Adrenal gland (tissue), 12 donors: ENCODE data around the gene ARHGAP30. TPM values are rescaled to one million over a fixed set of nuclear protein-coding genes. Genes with fewer than 3 reads are reported as not detected.

ENCODE experiments used
- DNase-seq, 7 donors: peaks; one replicate each; pipeline ENCODE4 v3.0.0-alpha.2; 2019 to 2020
- H3K27ac ChIP-seq, 5 donors: fragments of 200-600 bp; sonication (generic) in 4 of 5; 1 replicate in 3 of 5; 2 replicates in 2 of 5; pipeline versions ENCODE4 v1.5.1 to v1.8.0; 2016 to 2020; ENCODE audit warnings: mild to moderate bottlenecking in 1 of 5
- H3K27me3 ChIP-seq: fragments of 200-600 bp; 2 replicates; pipeline ENCODE4 v1.8.0; 2021
- H3K36me3 ChIP-seq, 2 donors: fragments of 200-600 bp; replicated peaks in 1 of 2; 1 replicate in 1 of 2; 2 replicates in 1 of 2; pipeline versions ENCODE4 v1.5.1 to v1.8.0; 2018 to 2022
- H3K4me1 ChIP-seq, 2 donors: fragments of 200-600 bp; replicated peaks in 1 of 2; 1 replicate in 1 of 2; 2 replicates in 1 of 2; pipeline versions ENCODE4 v1.5.1 to v1.8.0; 2018 to 2021
- H3K4me3 ChIP-seq, 4 donors: fragments of 200-600 bp; sonication (generic) in 3 of 4; one replicate each; pipeline ENCODE4 v1.5.1; 2016 to 2018
- H3K9me3 ChIP-seq, 3 donors: fragments of 200-600 bp; sonication (generic) in 1 of 3; replicated peaks in 1 of 3; 1 replicate in 2 of 3; 2 replicates in 1 of 3; pipeline versions ENCODE4 v1.5.1 to v1.8.0; 2016 to 2021
- POLR2A ChIP-seq, 2 donors: fragments of 450-650 bp; IDR thresholded peaks; one replicate each; pipeline ENCODE4 v1.6.1; 2017; ENCODE audit warnings: antibody characterized with exemption in 2 of 2, mild to moderate bottlenecking in 2 of 2, moderate library complexity in 1 of 2
- WGBS, 4 donors: extraction: QIAGEN DNeasy Blood & Tissue Kit in 2 of 4; methylation state at CpG; one replicate each; pipeline versions ENCODE4 v1.1.5 to v1.1.7; 2013 to 2017; 5-methylcytosine and 5-hydroxymethylcytosine counted together
- intact Hi-C, 2 donors: fragments of 100-400 bp; cut with DNase I; formaldehyde crosslinking; loops; one replicate each; pipeline versions ENCODE4 v1.14.1 to v1.15.0; 2022 to 2023
- polyA plus RNA-seq, 3 donors: library from polyadenylated mRNA; stranded (reverse); fragments of 200-250 nt in 2 of 3; fragments of 350-450 nt in 1 of 3; fragmentation: Illumina TruSeq in 1 of 3; extraction: RNeasy Lipid Tissue Mini Kit (QIAGEN cat#74804) in 1 of 3; gene quantifications; one replicate each; pipeline ENCODE4 v1.2.3, GENCODE V29; 2013 to 2014
- total RNA-seq, 9 donors: library from RNA; depleted of rRNA in 4 of 9; stranded (reverse); fragments of >200 nt in 4 of 9; fragments of 120-200 nt in 1 of 9; fragmentation: NEBNext Ultra II Directional in 1 of 9; extraction: Animal tissue kit (Norgen Biotek cat#: 25700) in 1 of 9; gene quantifications; one replicate each; pipeline versions ENCODE4 v1.1.0 to v1.2.4, GENCODE V29; 2013 to 2023
- TF ChIP-seq, protein P1 (sequence below), 6 experiments: fragments of 450-650 bp in 4 of 6; fragments of 200-600 bp in 2 of 6; sonication (generic) in 1 of 6; IDR thresholded peaks; 1 replicate in 5 of 6; 2 replicates in 1 of 6; pipeline versions ENCODE4 v1.5.1 to v1.8.0; 2016 to 2021; ENCODE audit warnings: antibody characterized with exemption in 6 of 6, mild to moderate bottlenecking in 2 of 6, moderate library complexity in 1 of 6
- donor health status: healthy with polysubstance abuse.
- donor health status: Bipolar disorder and iron deficiency.
- donor health status: DM: yes; HTN: yes; CAD: no.
- donor health status: DM: no; HTN: no; CAD: no.
- donor health status: DM: no; HTN: no; CAD: no.
- donor health status: DM: yes; HTN: yes; CAD: no.

The ARHGAP30 gene
- total and polyA plus RNA-seq, 12 donors: 0.89 to 17.5 (median 9.9) TPM

DNA sequence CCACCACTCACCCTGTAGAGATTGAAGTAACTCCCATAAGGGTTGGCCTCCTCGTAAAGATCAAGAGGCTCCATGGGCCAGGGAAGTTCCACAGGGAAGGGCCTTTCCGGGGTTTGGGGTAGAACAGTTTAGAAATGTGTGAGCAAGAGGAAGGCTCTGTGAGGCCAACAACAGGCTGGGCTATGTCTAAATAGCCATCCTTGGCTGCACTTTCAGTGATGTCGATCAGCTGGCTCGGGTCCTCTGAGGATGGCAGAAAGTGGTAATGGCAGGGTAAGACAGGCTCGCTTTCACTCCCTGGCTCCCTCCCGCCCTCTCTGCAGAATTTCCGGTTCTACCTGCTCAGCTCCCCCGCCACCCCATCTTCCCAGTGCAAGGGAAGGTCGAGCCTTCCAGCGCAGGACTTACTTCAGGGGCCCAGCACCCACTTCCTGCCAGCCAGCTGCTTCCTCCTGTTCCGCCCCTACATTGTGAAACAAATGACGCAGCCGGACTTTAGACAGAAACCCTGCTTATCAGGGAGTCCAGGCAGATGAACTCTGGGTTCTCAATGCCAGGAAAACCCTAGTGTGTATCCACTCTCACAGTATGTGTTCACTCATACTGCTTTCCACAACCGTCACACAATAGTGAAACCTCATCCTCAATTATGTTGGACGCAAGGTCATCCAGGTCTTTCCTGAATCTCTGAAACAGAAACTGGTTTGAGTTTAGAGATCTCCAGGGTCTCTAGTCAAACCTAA, 56.0 kb downstream of the ARHGAP30 start:
- WGBS, 4 donors: 9 to 22% (median 16%) methylated on average over 12 to 15 of the region's 15 CpGs
- H3K4me3 ChIP-seq: peak overlapping the region in 1 of 4 donors; percentile 25
- H3K27ac ChIP-seq: peak overlapping the region; percentile 74 to 96 (median 87)
- intact Hi-C loops: no loop called here
- H3K27me3 ChIP-seq: no peaks in the 10 kb centered on the region
- DNase-seq: peak; percentile 85 to 97 (median 96)
- TF ChIP-seq, protein P1, sequence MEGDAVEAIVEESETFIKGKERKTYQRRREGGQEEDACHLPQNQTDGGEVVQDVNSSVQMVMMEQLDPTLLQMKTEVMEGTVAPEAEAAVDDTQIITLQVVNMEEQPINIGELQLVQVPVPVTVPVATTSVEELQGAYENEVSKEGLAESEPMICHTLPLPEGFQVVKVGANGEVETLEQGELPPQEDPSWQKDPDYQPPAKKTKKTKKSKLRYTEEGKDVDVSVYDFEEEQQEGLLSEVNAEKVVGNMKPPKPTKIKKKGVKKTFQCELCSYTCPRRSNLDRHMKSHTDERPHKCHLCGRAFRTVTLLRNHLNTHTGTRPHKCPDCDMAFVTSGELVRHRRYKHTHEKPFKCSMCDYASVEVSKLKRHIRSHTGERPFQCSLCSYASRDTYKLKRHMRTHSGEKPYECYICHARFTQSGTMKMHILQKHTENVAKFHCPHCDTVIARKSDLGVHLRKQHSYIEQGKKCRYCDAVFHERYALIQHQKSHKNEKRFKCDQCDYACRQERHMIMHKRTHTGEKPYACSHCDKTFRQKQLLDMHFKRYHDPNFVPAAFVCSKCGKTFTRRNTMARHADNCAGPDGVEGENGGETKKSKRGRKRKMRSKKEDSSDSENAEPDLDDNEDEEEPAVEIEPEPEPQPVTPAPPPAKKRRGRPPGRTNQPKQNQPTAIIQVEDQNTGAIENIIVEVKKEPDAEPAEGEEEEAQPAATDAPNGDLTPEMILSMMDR (IDR thresholded peaks at IDR 0.05): no peak
- peak in 1 of 2 donors; percentile 83 for TF ChIP-seq POLR2A (IDR thresholded peaks at IDR 0.05)
- H3K36me3 ChIP-seq: no peaks in the 10 kb centered on the region
- peaks cover 23 to 40% of the 10 kb centered on the region in 2 donors for H3K4me1 ChIP-seq
- no peaks in the 10 kb centered on the region for H3K9me3 ChIP-seq

DNA sequence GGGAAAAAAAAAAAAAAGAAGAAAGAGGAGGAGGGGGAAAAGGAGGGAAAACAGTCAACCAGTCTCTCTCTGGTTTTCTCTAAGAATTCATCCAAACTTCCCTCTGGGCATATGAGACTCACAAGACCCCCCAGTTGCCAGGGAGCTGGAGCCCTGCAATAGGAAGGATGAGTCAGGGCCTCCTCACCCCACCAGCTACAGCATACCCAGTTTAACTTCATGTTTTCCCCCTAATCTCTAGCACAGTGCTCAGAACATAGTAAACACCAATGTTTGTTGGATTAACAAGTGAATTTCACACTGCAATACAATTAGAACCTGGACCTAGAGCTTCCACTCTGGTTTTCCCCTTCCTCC, 56.6 kb downstream of the ARHGAP30 start:
- intact Hi-C loops: no loop called here
- peak overlapping the region; percentile 74 to 96 (median 87) for H3K27ac ChIP-seq
- no peaks in the 10 kb centered on the region for H3K9me3 ChIP-seq
- peaks cover 19 to 35% of the 10 kb centered on the region in 2 donors for H3K4me1 ChIP-seq
- H3K27me3 ChIP-seq: no peaks in the 10 kb centered on the region
- H3K4me3 ChIP-seq: peak overlapping the region in 1 of 4 donors; percentile 25
- DNase-seq: peak in 1 of 7 donors; percentile 51
- no peak for TF ChIP-seq POLR2A (IDR thresholded peaks at IDR 0.05)
- TF ChIP-seq, protein P1 (IDR thresholded peaks at IDR 0.05): no peak
- no peaks in the 10 kb centered on the region for H3K36me3 ChIP-seq

DNA sequence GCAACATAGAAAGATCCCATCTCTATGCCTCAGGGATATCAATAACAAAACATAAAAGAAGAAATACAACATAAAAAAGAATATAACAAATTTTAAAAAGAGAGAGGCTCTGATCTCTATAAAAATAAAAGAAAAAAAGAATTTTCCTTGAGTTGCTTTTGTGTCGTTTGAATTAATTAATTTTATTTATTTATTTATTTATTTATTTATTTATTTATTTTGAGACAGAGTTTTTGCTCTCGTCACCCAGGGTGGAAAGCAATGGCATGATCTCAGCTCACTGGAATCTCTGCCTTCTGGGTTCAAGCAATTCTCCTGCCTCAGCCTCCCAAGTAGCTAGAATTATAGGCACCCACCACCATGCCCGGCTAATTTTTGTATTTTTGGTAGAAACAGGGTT, 57.3 kb downstream of the ARHGAP30 start:
- no peaks in the 10 kb centered on the region for H3K36me3 ChIP-seq
- WGBS, 4 donors: 86 to 95% (median 91%) methylated on average over 3 of the region's 3 CpGs
- no peak overlapping the region for H3K4me3 ChIP-seq
- no peaks in the 10 kb centered on the region for H3K9me3 ChIP-seq
- intact Hi-C loops: no loop called here
- no peaks in the 10 kb centered on the region for H3K27me3 ChIP-seq
- no peak for TF ChIP-seq POLR2A (IDR thresholded peaks at IDR 0.05)
- TF ChIP-seq, protein P1 (IDR thresholded peaks at IDR 0.05): no peak
- H3K27ac ChIP-seq: peak overlapping the region in 3 of 5 donors; percentile 86 to 96 (median 93)
- H3K4me1 ChIP-seq: peaks cover 19 to 28% of the 10 kb centered on the region in 2 donors
- peak in 1 of 7 donors; percentile 29 for DNase-seq

DNA sequence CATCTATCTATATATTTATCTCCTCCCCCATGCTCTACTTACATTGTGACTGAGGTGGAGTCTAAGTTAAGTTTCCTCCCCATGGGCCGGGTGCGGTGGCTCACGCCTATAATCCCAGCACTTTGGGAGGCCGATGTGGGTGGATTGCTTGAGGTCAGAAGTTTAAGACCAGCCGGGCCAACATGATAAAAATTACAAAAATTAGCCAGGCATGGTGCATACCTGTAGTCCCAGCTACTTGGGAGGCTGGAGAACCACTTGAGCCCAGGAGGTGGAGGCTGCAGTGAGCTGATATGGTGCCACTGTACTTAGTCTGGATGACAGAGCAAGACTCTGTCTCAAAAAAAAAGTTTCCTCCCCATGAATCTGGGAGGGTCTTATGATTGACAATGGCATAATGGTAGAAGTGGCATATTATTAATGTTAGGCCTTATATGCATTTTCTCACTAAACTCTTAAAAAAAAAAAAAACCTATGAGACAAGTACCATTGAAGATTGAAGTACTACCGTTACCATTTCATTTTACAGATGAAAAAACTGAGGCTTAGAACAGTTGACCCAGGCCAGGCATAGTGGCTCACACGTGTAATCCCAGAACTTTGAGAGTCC, 60.0 kb downstream of the ARHGAP30 start:
- no peak overlapping the region for H3K4me3 ChIP-seq
- no peaks in the 10 kb centered on the region for H3K9me3 ChIP-seq
- H3K4me1 ChIP-seq: peaks cover 16 to 19% of the 10 kb centered on the region in 2 donors
- no peaks in the 10 kb centered on the region for H3K27me3 ChIP-seq
- no peak overlapping the region for H3K27ac ChIP-seq
- H3K36me3 ChIP-seq: no peaks in the 10 kb centered on the region
- WGBS, 4 donors: 91 to 93% (median 92%) methylated on average over 7 of the region's 7 CpGs
- intact Hi-C loops: loop anchor here in 1 of 2 donors (5.0 kb wide), 1 partner anchor 83 kb away; no protein-coding TSS in a partner anchor
- TF ChIP-seq POLR2A (IDR thresholded peaks at IDR 0.05): no peak
- TF ChIP-seq, protein P1 (IDR thresholded peaks at IDR 0.05): no peak
- DNase-seq: no peak
